ENCODE data around the gene CHMP4A.

DNA sequence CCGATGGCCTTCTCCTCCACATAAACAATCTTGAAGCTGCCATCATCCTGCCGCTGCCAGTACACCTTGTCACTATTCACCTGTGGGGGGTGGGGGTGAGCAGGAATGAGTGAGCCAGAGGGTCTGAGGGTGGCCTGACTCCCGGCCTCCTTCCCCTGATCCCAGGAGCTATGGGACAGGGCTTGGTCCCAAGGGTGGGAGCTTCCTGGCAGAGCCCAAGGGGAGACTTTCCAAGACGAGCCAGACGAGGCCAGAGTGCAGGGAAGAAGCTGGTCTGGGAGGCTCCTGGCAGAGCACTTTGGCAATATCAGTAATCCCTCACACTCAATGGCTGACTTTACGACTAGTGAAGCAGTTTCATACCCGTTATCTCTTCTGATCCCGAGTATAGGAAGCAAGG, 42.1 kb upstream of the CHMP4A start:
- no peak for TF ChIP-seq EZH2 (IDR thresholded peaks at IDR 0.05; ENCODE audit: borderline replicate concordance, low read depth, low read length, poor library complexity, severe bottlenecking)
- TF ChIP-seq, protein P1, sequence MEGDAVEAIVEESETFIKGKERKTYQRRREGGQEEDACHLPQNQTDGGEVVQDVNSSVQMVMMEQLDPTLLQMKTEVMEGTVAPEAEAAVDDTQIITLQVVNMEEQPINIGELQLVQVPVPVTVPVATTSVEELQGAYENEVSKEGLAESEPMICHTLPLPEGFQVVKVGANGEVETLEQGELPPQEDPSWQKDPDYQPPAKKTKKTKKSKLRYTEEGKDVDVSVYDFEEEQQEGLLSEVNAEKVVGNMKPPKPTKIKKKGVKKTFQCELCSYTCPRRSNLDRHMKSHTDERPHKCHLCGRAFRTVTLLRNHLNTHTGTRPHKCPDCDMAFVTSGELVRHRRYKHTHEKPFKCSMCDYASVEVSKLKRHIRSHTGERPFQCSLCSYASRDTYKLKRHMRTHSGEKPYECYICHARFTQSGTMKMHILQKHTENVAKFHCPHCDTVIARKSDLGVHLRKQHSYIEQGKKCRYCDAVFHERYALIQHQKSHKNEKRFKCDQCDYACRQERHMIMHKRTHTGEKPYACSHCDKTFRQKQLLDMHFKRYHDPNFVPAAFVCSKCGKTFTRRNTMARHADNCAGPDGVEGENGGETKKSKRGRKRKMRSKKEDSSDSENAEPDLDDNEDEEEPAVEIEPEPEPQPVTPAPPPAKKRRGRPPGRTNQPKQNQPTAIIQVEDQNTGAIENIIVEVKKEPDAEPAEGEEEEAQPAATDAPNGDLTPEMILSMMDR (conservative IDR thresholded peaks at IDR 0.05; ENCODE audit: low read depth, low read length), result no peak
